HG02678 (cell line): ENCODE measurements around the gene CYP2W1.
"Not testable (repeated sequence)": the region's sequence is repeated elsewhere in the genome, so short reads cannot be mapped to it uniquely, and the experiment has no call there.

Experiments used
- ATAC-seq: cut with Tn5 transposase; IDR thresholded peaks from one replicate; pipeline ENCODE4 v1.9.1; 2021; ENCODE audit warnings: mild to moderate bottlenecking, moderate library complexity; ENCODE audit not compliant: unreplicated experiment

The CYP2W1 gene

DNA sequence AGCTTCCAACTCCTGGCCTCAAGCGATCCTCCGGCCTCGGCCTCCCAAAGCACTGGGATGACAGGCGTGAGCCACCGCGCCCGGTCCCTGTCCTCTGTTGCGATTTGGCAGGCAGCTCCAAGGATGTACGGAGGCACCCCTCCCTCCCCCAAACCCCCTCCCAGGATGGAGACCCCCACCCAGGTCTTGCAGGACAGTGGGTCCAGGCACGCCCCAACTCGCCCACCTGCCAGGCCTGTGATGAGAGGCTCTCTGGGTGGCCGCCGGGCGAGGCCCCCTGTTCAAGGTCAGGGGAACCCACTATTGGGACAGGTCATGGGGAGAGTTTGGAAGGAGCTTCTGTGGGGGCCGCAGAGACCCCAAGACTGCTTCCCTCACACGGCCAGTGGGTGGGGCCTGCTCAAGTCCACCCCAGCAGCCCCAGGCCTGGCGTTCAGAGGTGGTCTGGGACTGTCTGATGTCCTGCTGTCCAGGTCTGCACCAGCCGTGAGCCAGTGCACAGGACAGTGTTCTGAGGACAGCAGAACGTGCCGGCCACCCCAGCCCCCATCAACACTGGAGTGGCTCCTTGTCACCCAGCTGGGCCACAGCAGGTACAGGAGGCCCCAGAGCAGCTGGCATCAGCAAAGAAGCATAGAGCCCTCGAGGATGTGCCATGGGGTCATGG, 31.0 kb upstream of the CYP2W1 start:
- no peak for ATAC-seq

- no peak for ATAC-seq
These were observed 30.2 kb upstream of the CYP2W1 start for GRCh38 chr7:952548-953441.

- ATAC-seq, result peak; percentile 25
These were observed 29.2 kb upstream of the CYP2W1 start for GRCh38 chr7:953547-954327.

DNA sequence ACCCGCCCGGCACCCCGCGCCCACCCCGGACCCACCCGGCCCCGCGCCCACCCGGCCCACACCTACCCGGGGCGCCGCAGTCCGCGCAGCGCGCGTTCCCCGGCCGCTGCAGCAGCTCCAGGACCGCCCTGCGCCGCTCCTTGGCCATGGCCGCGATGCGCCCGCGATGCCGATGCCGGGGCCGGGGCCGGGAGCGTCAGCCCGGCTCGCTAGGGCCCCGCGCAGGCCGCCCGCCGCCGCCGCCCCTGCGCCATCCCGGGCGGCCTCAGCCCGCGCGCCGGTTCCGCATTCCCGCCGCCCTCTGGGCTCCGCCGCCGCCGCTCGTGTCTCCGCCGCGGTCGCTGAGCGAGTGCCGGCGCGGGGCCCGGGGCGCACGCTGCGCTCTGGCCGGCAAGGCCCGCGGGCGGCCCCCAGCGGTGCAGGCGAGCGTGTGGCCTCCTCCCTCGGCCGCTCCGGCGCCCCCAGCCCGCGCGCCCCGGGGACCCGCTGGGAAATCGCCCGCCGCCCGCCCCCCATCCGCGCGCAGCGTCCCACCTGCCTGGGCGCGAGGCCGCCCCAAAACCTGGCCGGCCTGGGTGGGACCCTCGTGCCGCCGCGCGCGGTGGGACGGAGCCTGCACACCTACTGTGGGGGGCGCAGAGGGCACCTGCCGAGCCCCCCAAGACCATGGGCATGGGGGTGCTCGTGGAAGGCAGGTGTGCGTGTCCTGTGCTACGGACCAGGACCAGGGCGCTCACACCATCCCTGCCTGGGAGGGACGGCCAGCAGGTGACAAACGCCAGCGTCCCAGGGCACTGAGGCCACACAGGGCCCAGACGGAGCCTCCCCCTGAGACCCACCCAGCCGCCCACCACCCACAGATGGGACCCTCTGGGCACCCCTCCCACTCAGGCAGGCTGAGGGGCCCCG, 28.4 kb upstream of the CYP2W1 start, which contains the start of gene ADAP1:
Gene ADAP1, minus strand, starts transcription at position 351 of the 909 bp plus-strand sequence. Its CDS starts 203 bp downstream, at position 148.
- ATAC-seq, result peak; percentile 60

DNA sequence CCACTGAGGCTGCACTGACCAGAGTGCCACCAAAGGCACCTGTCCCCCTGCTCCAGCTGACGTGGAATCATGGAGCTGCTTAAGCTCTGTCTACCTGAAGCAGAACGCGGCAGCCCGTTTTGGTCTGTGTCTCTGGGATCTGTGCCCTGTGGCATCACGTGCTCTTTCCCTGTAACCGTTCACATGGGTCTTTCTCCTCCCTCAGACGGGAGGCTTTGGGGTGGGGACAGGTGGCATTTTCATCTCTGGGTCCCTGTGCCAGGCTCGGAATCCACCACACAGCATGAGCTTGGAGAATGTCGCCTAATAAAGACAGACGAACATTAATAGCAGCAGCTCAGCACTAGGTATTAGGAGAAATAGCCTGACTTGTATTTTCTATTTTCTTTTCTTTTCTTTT, 26.9 kb upstream of the CYP2W1 start:
- no peak for ATAC-seq

- ATAC-seq, result no peak
These were observed 25.4 kb upstream of the CYP2W1 start for GRCh38 chr7:957418-958220.

- no peak for ATAC-seq
These were observed 24.5 kb upstream of the CYP2W1 start for GRCh38 chr7:958221-959200.

GRCh38 chr7:959271-959670, 23.7 kb upstream of the CYP2W1 start:
- ATAC-seq, result no peak

GRCh38 chr7:959740-960139, 23.2 kb upstream of the CYP2W1 start:
- ATAC-seq, result not testable (repeated sequence)

DNA sequence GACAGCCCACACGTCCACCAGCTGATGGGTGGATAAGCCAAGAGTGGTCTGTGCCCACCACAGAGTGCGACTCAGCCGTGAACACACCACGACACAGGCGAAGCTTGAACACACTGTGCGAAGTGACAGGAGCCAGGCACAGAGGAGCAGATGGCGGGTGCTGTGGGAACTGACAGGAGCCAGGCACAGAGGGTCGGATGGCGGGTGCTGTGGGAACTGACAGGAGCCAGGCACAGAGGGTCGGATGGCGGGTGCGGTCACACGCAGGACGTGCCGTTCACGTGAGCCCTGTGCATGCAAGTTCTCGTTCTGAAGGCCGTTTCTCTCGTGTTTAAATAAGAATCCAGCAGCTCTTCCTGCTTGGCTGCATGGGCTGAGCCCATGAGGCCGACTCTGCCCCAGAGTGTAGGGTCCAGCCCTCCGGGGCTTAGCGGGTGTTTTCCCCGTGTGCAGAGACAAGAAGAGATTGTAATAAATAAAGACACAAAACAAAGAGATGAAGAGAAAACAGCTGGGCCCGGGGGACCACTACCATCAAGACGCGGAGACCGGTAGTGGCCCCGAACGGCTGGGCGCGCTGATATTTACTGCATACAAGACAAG, 22.6 kb upstream of the CYP2W1 start:
- no peak for ATAC-seq

DNA sequence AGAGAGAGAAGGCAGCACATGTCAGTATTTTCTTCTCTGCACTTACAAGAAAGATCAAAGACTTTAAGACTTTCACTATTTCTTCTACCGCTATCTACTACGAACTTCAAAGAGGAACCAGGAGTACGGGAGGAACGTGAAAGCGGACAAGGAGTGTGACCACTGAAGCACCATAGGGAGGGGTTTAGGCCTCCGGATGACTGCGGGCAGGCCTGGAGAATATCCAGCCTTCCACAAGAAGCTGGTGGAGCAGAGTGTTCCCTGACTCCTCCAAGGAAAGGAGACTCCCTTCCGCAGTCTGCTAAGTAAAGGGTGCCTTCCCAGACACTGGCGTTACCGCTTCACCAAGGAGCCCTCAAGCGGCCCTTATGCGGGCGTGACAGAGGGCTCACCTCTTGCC, 22.0 kb upstream of the CYP2W1 start:
- not testable (repeated sequence) for ATAC-seq

GRCh38 chr7:961546-962400, 21.2 kb upstream of the CYP2W1 start:
- ATAC-seq, result no peak

DNA sequence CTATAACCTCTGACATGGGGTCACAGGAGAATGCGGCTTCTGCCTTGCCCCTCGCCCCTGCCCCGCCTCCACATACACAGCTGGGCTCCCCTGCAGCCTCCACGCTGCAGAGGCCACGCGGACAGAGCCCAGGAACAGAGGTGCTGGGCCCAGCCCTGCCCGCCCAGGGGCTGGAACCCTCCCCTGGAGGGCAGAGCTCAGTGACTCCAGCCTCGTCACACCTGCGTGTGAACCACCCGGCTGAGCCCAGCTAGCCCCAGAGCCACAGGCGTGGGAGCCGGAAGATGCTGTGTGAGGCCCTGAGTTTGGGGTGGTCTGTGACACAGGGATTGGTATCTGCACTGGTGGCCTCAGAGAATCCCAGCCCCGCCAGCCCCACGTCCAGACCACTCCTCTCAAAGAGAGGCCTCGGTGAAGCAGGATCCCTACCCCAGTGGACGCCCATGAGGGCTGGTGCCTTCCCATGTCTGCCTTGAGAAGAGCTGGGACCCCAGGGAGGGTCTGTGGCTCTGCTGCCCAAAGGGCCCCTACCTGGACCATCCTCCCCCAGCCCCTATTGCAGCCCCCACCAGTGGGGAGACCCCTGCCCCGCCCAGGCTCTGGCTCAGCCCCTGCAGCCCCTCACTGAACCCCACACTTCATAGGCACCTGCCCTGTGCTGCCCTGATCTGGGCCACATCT, 20.4 kb upstream of the CYP2W1 start:
- no peak for ATAC-seq

DNA sequence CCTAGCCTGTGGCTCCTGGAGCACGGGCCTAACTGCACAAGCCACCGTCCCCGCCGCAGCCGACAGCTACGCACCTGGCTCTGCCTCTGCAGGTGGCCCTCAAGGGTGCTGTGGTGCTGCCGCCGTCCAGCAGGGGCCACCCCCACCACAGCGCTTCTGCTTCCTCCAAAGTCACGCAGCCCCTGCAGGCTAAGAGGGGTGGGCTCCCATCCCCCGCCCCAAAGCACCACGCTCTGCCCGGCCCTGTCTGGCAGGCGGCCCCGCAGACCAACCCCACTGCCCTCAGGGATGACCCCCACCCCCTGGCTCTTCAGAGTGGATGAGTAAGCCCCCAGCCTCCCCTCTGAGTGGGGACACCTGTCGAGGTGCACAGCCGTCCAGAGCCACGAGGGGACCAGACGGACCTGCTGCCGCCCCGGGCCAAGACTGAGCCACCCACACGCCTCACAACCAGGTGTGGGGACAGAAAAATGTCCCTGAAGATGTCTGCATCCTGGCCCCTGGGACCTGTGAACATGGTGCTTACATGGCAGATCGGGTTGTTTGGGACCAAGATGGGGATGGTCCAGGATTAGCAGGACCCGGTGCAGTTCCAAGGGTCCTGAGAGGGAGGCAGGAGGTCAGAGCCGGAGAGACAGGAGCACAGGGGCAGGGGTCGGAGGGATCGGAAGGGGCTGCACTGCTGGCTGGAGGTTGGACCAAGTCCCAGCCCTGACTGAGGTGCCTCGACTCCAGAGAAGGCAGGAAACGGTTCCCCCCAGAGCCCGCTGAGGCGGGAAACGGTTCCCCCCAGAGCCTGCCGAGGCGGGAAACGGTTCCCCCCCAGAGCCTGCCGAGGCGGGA, 19.5 kb upstream of the CYP2W1 start:
- no peak for ATAC-seq

DNA sequence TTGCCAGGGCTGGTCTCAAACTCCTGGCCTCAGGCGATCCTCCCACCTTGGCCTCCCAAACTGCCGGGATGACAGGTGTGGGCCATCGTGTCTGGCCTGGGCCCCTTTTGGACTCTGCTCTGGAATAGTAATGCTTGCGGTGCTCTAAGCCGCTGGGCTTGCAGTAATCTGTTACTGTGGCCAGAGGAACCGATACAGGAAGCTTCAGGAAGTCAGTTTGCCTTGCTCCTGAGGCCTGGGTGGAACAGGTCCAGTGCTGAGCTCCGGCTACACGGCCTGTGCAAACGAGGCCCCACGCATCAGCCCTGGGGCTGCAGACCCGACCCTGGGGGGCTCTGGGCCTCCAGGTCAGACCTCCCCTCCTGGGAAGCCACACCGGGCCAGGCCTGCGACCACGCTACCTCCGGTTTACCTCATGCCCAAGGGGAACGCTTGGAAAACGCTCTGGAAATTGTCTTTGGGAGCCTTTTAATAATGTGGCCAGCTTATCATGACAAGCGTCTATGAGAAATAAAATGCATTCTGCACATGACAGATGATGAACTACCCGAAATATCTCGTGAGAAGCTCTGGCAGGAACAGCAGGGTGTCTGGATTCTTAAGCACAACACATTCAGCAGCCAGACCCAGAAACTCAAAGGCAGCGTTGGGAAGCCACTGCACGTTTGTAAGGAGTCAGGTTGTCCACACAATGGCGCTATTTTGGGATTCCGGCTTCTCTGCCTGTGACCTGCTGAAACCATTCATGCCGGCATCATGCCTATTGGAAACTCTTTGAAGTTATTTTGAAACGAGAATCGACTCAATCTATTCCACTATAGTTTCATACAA, 18.4 kb upstream of the CYP2W1 start:
- ATAC-seq, result no peak
